H54 (cell line): ENCODE results near the gene IBA57.

Source experiments
- DNase-seq: peaks from one replicate; pipeline ENCODE4 v3.0.0; 2011; ENCODE audit warnings: low spot score, mixed read lengths; ENCODE audit not compliant: insufficient read length
- FAIRE-seq: peaks from 3 replicates; lab custom pipeline; 2011; peaks lifted over from hg19 to GRCh38; lab: Jason Lieb, UNC
- POLR2A ChIP-seq: IDR thresholded peaks from 2 replicates; pipeline ENCODE4 v1.6.1; 2011; ENCODE audit warnings: low read depth, mild to moderate bottlenecking, low read length

IBA57 gene

GRCh38 chr1:228155596-228156514, 9.7 kb upstream of the IBA57 start:
- DNase-seq (no peak), FAIRE-seq (no peak)
- TF ChIP-seq POLR2A, result no peak

- FAIRE-seq (no peak), DNase-seq (no peak)
- no peak for TF ChIP-seq POLR2A
These were observed 9.1 kb upstream of the IBA57 start for GRCh38 chr1:228156515-228156881.

GRCh38 chr1:228156941-228157728, 8.5 kb upstream of the IBA57 start:
- TF ChIP-seq POLR2A, result no peak
- DNase-seq, result no peak
- no peak for FAIRE-seq

- DNase-seq (no peak), FAIRE-seq (no peak)
- no peak for TF ChIP-seq POLR2A
These were observed 7.9 kb upstream of the IBA57 start for GRCh38 chr1:228157729-228158126.

- TF ChIP-seq POLR2A, result no peak
- FAIRE-seq, result no peak
- DNase-seq, result no peak
These were observed 7.2 kb upstream of the IBA57 start for GRCh38 chr1:228158151-228159007.

GRCh38 chr1:228159008-228159665, 6.5 kb upstream of the IBA57 start:
- TF ChIP-seq POLR2A, result no peak
- FAIRE-seq, result no peak
- DNase-seq, result no peak

- no peak for TF ChIP-seq POLR2A
- no peak for FAIRE-seq
- DNase-seq, result no peak
These were observed 5.3 kb upstream of the IBA57 start for GRCh38 chr1:228160201-228160761.

GRCh38 chr1:228161362-228161761, 4.2 kb upstream of the IBA57 start:
- DNase-seq (no peak), FAIRE-seq (no peak)
- TF ChIP-seq POLR2A, result no peak

- TF ChIP-seq POLR2A, result peak; percentile 33; the same call in 1 of the 2 replicates
- DNase-seq (no peak), FAIRE-seq (no peak)
These were observed 3.7 kb upstream of the IBA57 start for GRCh38 chr1:228161866-228162265.

- FAIRE-seq, result no peak
- no peak; the same call in 1 of the 2 replicates for TF ChIP-seq POLR2A
- DNase-seq, result no peak
These were observed 3.2 kb upstream of the IBA57 start for GRCh38 chr1:228162286-228163006.

GRCh38 chr1:228163007-228163753, 2.4 kb upstream of the IBA57 start:
- DNase-seq (no peak), FAIRE-seq (no peak)
- no peak for TF ChIP-seq POLR2A
